ENCODE results near the gene POR. TPM values are rescaled to one million over a fixed set of nuclear protein-coding genes. Genes with fewer than 3 reads are reported as not detected.
A peak's percentile ranks its signal among the peaks of the same experiment; 100 is the strongest.

POR gene
- total and polyA plus RNA-seq, 2 of the 13 experiments (the other 11 are each of a cell fraction or from before 2014, with no cell fraction given) = 145 to 266 TPM

DNA sequence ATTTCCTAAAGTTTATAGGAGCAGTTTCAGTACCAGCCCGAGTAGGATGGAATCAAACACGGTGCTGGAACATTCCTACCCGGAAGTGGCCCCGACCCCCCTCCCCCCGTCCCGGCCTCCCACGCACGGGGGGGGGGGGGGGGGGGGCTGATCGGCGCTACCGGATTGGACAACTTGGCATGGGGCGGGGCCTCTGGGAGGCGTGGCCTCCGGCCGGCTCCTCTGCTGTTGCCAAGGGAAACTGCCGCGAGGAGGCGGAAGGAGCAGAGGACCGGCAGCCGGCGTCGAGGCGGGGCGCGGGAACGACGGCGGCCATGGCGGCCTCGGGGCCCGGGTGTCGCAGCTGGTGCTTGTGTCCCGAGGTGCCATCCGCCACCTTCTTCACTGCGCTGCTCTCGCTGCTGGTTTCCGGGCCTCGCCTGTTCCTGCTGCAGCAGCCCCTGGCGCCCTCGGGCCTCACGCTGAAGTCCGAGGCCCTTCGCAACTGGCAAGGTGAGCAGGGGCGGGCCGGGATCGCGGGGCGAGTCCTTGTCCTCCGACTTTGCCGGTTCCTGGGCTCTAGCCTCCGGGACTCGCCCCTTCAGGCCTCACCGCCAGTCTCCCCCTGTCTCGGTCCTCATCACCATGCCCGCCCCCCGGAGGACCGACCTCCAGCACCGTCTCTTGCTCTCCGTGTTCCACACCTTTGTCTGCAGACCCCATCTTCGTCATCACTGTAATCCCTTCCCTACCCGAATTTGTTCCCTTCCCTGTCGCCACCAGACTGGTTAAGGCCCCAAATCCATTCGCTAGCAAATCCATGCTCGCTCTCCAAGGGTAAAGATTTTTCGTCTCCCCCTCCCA lies 36.0 kb upstream of the POR start, which contains the start of gene RHBDD2 (continued):
- TF ChIP-seq MXI1 (IDR thresholded peaks at IDR 0.05; ENCODE audit: borderline replicate concordance, low read depth, low read length) (peak; percentile 93), ZNF616 (CRISPR knock-in tag; IDR thresholded peaks at IDR 0.05; ENCODE audit: low read depth) (peak; percentile 66; the same call in 1 of the 2 replicates), ZIK1 (CRISPR knock-in tag; IDR thresholded peaks at IDR 0.05; ENCODE audit: borderline replicate concordance, low read depth) (no peak), ZNF264 (CRISPR knock-in tag; IDR thresholded peaks at IDR 0.05) (0 out of 2 replicates have a peak, but pooled peaks have one; percentile 54), ZFAT (CRISPR knock-in tag; conservative IDR thresholded peaks at IDR 0.05) (no peak), ZNF501 (CRISPR knock-in tag; IDR thresholded peaks at IDR 0.05) (peak; percentile 49), ZNF333 (CRISPR knock-in tag; IDR thresholded peaks at IDR 0.05; ENCODE audit: borderline replicate concordance) (peak; percentile 80; the same call in 1 of the 2 replicates), YY1 (IDR thresholded peaks at IDR 0.05; ENCODE audit: insufficient read depth, insufficient replicate concordance, low read depth, low read length) (peak; percentile 92), GTF3A (CRISPR knock-in tag; conservative IDR thresholded peaks at IDR 0.05) (0 out of 2 replicates have a peak, but pooled peaks have one; percentile 29), ZNF644 (CRISPR knock-in tag; IDR thresholded peaks at IDR 0.05; ENCODE audit: low read depth) (no peak), JUNB (CRISPR knock-in tag; IDR thresholded peaks at IDR 0.05; ENCODE audit: borderline replicate concordance) (no peak), MEIS1 (CRISPR knock-in tag; IDR thresholded peaks at IDR 0.05; ENCODE audit: borderline replicate concordance) (peak; percentile 55; the same call in 1 of the 2 replicates), ZNF567 (CRISPR knock-in tag; IDR thresholded peaks at IDR 0.05; ENCODE audit: borderline replicate concordance) (no peak), ZBTB21 (CRISPR knock-in tag; IDR thresholded peaks at IDR 0.05) (no peak), ZNF34 (CRISPR knock-in tag; IDR thresholded peaks at IDR 0.05; ENCODE audit: borderline replicate concordance) (no peak), RELA (CRISPR knock-in tag; IDR thresholded peaks at IDR 0.05) (no peak), CAMTA2 (CRISPR knock-in tag; IDR thresholded peaks at IDR 0.05; ENCODE audit: borderline replicate concordance) (0 out of 2 replicates have a peak, but pooled peaks have one; percentile 57)
- TF ChIP-seq, protein P1, sequence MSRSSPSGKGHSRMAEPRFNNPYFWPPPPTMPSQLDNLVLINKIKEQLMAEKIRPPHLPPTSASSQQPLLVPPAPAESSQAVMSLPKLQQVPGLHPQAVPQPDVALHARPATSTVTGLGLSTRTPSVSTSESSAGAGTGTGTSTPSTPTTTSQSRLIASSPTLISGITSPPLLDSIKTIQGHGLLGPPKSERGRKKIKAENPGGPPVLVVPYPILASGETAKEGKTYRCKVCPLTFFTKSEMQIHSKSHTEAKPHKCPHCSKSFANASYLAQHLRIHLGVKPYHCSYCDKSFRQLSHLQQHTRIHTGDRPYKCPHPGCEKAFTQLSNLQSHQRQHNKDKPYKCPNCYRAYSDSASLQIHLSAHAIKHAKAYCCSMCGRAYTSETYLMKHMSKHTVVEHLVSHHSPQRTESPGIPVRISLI (CRISPR knock-in tag; IDR thresholded peaks at IDR 0.05; ENCODE audit: borderline replicate concordance) = peak; percentile 59; the same call in 1 of the 2 replicates
- TF ChIP-seq, protein P2, sequence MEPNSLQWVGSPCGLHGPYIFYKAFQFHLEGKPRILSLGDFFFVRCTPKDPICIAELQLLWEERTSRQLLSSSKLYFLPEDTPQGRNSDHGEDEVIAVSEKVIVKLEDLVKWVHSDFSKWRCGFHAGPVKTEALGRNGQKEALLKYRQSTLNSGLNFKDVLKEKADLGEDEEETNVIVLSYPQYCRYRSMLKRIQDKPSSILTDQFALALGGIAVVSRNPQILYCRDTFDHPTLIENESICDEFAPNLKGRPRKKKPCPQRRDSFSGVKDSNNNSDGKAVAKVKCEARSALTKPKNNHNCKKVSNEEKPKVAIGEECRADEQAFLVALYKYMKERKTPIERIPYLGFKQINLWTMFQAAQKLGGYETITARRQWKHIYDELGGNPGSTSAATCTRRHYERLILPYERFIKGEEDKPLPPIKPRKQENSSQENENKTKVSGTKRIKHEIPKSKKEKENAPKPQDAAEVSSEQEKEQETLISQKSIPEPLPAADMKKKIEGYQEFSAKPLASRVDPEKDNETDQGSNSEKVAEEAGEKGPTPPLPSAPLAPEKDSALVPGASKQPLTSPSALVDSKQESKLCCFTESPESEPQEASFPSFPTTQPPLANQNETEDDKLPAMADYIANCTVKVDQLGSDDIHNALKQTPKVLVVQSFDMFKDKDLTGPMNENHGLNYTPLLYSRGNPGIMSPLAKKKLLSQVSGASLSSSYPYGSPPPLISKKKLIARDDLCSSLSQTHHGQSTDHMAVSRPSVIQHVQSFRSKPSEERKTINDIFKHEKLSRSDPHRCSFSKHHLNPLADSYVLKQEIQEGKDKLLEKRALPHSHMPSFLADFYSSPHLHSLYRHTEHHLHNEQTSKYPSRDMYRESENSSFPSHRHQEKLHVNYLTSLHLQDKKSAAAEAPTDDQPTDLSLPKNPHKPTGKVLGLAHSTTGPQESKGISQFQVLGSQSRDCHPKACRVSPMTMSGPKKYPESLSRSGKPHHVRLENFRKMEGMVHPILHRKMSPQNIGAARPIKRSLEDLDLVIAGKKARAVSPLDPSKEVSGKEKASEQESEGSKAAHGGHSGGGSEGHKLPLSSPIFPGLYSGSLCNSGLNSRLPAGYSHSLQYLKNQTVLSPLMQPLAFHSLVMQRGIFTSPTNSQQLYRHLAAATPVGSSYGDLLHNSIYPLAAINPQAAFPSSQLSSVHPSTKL (CRISPR knock-in tag; IDR thresholded peaks at IDR 0.05) = 0 out of 2 replicates have a peak, but pooled peaks have one; percentile 22
- TF ChIP-seq, protein P3, sequence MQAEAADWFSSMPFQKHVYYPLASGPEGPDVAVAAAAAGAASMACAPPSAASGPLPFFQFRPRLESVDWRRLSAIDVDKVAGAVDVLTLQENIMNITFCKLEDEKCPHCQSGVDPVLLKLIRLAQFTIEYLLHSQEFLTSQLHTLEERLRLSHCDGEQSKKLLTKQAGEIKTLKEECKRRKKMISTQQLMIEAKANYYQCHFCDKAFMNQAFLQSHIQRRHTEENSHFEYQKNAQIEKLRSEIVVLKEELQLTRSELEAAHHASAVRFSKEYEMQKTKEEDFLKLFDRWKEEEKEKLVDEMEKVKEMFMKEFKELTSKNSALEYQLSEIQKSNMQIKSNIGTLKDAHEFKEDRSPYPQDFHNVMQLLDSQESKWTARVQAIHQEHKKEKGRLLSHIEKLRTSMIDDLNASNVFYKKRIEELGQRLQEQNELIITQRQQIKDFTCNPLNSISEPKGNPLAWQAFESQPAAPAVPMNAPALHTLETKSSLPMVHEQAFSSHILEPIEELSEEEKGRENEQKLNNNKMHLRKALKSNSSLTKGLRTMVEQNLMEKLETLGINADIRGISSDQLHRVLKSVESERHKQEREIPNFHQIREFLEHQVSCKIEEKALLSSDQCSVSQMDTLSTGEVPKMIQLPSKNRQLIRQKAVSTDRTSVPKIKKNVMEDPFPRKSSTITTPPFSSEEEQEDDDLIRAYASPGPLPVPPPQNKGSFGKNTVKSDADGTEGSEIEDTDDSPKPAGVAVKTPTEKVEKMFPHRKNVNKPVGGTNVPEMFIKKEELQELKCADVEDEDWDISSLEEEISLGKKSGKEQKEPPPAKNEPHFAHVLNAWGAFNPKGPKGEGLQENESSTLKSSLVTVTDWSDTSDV (CRISPR knock-in tag; IDR thresholded peaks at IDR 0.05) = 0 out of 2 replicates have a peak, but pooled peaks have one; percentile 91
